Sigmoid colon (tissue), 4 donors: ENCODE data around the gene WNT6.

Experiments used
- CTCF ChIP-seq, 4 experiments: fragments of 450-650 bp in 3 of 4; fragments of 200-600 bp in 1 of 4; IDR thresholded peaks; one replicate each; pipeline ENCODE4 v1.5.1; 2016 to 2019; ENCODE audit warnings: antibody characterized with exemption in 4 of 4, mild to moderate bottlenecking in 3 of 4, moderate library complexity in 2 of 4
- EP300 ChIP-seq, 4 donors: sonication (generic); formaldehyde crosslinking; IDR thresholded peaks; one replicate each; pipeline ENCODE4 v1.6.1; 2017; ENCODE audit warnings: antibody characterized with exemption in 4 of 4
- POLR2A ChIP-seq, 2 donors: fragments of 450-650 bp; IDR thresholded peaks; one replicate each; pipeline ENCODE4 v1.6.1; 2016; ENCODE audit warnings: antibody characterized with exemption in 2 of 2, mild to moderate bottlenecking in 2 of 2, moderate library complexity in 2 of 2

- TF ChIP-seq CTCF (IDR thresholded peaks at IDR 0.05): no peak
- no peak for TF ChIP-seq POLR2A (IDR thresholded peaks at IDR 0.05)
- TF ChIP-seq EP300 (IDR thresholded peaks at IDR 0.05): no peak
Measured at GRCh38 chr2:218813771-218814460, 45.7 kb upstream of the WNT6 start.
